Measurements from ENCODE around the gene CYP3A4.

GRCh38 chr7:99709838-99710578 is 74.0 kb downstream of the CYP3A4 start:
- no peak for TF ChIP-seq ZNF274 (IDR thresholded peaks at IDR 0.05; ENCODE audit: low read depth, low read length)
- TF ChIP-seq YY1 (IDR thresholded peaks at IDR 0.05; ENCODE audit: insufficient read depth, insufficient read length) = no peak

All from NT2/D1 (cell line).